AG04449 (cell line): Measurements from ENCODE around the gene ACLY.

ENCODE experiments used
- CTCF ChIA-PET: fragments of 350-600 bp; formaldehyde crosslinking; extraction: SDS; loops from one replicate; lab custom pipeline; 2021; ENCODE audit warnings: antibody characterized with exemption; lab: Yijun Ruan, JAX
- POLR2A ChIA-PET: fragments of 400-600, 350-600 bp; formaldehyde crosslinking; extraction: SDS; loops from one replicate; lab custom pipeline; 2020; ENCODE audit warnings: antibody characterized with exemption, inconsistent platforms; lab: Yijun Ruan, JAX
- DNase-seq: peaks from one replicate; pipeline ENCODE4 v3.0.0-alpha.2; 2010; ENCODE audit warnings: low read depth, low spot score
- H3K4me3 ChIP-seq: 2 replicates; pipeline ENCODE4 v1.5.1; 2011; ENCODE audit warnings: low read depth, mild to moderate bottlenecking, control low read depth, low read length
- TF ChIP-seq, protein P1 (sequence below): IDR thresholded peaks from one replicate; pipeline ENCODE4 v1.5.1; 2011; ENCODE audit warnings: mild to moderate bottlenecking, moderate library complexity, low read length, control low read depth, inconsistent platforms; ENCODE audit not compliant: insufficient read depth; ENCODE audit errors: missing control alignments

Gene ACLY

GRCh38 chr17:41906465-41907184, 12.1 kb downstream of the ACLY start:
- H3K4me3 ChIP-seq = no peak overlapping the region
- DNase-seq = no peak
- CTCF ChIA-PET = interaction anchor here (0.7 kb wide), 1 partner anchor 53 kb away, joined by 3 read pairs; no protein-coding TSS in a partner anchor
- TF ChIP-seq, protein P1, sequence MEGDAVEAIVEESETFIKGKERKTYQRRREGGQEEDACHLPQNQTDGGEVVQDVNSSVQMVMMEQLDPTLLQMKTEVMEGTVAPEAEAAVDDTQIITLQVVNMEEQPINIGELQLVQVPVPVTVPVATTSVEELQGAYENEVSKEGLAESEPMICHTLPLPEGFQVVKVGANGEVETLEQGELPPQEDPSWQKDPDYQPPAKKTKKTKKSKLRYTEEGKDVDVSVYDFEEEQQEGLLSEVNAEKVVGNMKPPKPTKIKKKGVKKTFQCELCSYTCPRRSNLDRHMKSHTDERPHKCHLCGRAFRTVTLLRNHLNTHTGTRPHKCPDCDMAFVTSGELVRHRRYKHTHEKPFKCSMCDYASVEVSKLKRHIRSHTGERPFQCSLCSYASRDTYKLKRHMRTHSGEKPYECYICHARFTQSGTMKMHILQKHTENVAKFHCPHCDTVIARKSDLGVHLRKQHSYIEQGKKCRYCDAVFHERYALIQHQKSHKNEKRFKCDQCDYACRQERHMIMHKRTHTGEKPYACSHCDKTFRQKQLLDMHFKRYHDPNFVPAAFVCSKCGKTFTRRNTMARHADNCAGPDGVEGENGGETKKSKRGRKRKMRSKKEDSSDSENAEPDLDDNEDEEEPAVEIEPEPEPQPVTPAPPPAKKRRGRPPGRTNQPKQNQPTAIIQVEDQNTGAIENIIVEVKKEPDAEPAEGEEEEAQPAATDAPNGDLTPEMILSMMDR = no peak
- POLR2A ChIA-PET = interaction anchor here (0.6 to 1.4 kb wide), 4 partner anchors 12 to 123 kb away, joined by 3 to 4 read pairs (median 4); partner anchors contain the start of gene ACLY

DNA sequence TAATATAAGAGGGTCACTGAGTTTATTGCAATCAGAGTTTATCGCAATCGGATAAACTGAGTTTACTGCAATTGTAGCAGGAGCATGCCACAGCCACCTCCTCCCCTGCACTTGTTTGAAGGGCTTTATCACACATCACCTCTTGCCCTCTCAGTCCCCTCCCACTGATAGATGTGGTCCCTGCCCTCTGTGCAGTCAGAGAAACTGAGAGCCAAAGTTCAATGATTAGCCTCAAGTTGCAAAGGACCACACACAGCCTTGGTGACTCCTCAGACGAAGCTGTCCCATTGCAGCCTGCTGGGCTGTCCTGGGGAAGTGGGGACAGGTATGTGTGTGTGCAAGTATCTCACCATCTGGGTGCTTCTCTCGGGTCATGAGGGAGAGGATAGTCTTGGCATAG, 13.6 kb downstream of the ACLY start:
- POLR2A ChIA-PET = no interaction called here
- CTCF ChIA-PET = no interaction called here
- no peak for DNase-seq

GRCh38 chr17:41904242-41904841, 14.4 kb downstream of the ACLY start:
- ChIA-PET POLR2A (no interaction called here), CTCF (no interaction called here)
- no peak for DNase-seq
- TF ChIP-seq, protein P1 = no peak
- no peak overlapping the region for H3K4me3 ChIP-seq

More for the DNA sequence above, 13.6 kb downstream of the ACLY start:
- TF ChIP-seq, protein P1 = no peak
- H3K4me3 ChIP-seq = no peak overlapping the region

- ChIA-PET POLR2A (interaction anchor here (0.7 kb wide), 1 partner anchor 11 kb away, joined by 3 read pairs; no protein-coding TSS in a partner anchor), CTCF (no interaction called here)
- TF ChIP-seq, protein P1 = no peak
- no peak overlapping the region for H3K4me3 ChIP-seq
- no peak for DNase-seq
These were observed 17.1 kb downstream of the ACLY start for GRCh38 chr17:41901646-41902045.

GRCh38 chr17:41896726-41897125, 22.0 kb downstream of the ACLY start:
- POLR2A ChIA-PET = interaction anchor here (0.6 kb wide), 1 partner anchor 21 kb away, joined by 3 read pairs; no protein-coding TSS in a partner anchor
- TF ChIP-seq, protein P1 = no peak
- no peak overlapping the region for H3K4me3 ChIP-seq
- no peak for DNase-seq
- CTCF ChIA-PET = no interaction called here

DNA sequence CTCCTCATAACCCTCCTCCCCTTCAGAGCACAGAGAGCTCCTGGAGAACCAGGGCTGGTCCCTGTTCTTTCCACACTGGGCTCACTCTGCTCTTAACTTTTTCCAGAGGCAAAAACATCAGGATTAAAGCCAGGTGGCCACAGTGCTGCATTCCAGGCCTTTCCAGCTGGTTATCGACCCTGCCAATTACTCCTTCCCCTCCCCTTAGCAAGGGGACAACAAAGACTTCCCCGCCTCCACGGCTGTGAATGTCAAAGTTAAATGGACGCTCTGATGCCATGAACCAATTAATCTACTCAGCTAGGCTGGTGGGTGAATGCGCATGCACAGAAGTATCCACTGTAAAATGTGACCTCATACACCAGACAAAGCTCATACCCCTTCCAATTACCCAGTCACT, 23.1 kb downstream of the ACLY start:
- ChIA-PET POLR2A (interaction anchor here (1.8 to 2.1 kb wide), 2 partner anchors 15 to 31 kb away, joined by 9 to 21 read pairs; partner anchors contain the start of gene KLHL11), CTCF (interaction anchor here (0.8 to 1.2 kb wide), 3 partner anchors 12 to 95 kb away, joined by 4 read pairs; no protein-coding TSS in a partner anchor)
- no peak for DNase-seq
- H3K4me3 ChIP-seq = no peak overlapping the region
- TF ChIP-seq, protein P1 = no peak
